GM12874 (cell line): Measurements from ENCODE around the gene HSPA2.

ENCODE experiments used
- TF ChIP-seq, protein P1 (sequence below): IDR thresholded peaks from 2 replicates; pipeline ENCODE4 v1.5.1; 2011; ENCODE audit warnings: low read depth, mild to moderate bottlenecking, control low read depth, low read length, moderate library complexity; ENCODE audit not compliant: insufficient read depth

Gene HSPA2

DNA sequence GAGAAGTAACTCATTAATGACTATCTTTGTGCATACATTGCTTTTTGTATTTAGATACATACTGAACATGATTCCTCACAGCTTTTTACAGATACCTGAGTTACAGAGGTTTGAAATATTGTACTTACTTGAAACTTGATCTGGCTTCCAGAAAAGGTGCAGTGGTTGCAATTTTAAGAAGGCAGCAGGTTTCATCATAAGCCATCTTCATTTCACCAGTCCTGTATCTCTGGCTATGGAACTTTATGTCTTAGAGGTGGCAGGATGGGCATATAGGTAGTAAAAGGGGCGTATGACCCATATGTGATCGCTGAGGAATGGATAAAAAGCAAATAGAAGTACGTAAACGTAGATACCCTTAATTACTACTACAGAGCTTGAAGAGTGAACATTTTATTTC is 22.3 kb upstream of the HSPA2 start:
- TF ChIP-seq, protein P1, sequence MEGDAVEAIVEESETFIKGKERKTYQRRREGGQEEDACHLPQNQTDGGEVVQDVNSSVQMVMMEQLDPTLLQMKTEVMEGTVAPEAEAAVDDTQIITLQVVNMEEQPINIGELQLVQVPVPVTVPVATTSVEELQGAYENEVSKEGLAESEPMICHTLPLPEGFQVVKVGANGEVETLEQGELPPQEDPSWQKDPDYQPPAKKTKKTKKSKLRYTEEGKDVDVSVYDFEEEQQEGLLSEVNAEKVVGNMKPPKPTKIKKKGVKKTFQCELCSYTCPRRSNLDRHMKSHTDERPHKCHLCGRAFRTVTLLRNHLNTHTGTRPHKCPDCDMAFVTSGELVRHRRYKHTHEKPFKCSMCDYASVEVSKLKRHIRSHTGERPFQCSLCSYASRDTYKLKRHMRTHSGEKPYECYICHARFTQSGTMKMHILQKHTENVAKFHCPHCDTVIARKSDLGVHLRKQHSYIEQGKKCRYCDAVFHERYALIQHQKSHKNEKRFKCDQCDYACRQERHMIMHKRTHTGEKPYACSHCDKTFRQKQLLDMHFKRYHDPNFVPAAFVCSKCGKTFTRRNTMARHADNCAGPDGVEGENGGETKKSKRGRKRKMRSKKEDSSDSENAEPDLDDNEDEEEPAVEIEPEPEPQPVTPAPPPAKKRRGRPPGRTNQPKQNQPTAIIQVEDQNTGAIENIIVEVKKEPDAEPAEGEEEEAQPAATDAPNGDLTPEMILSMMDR = no peak

DNA sequence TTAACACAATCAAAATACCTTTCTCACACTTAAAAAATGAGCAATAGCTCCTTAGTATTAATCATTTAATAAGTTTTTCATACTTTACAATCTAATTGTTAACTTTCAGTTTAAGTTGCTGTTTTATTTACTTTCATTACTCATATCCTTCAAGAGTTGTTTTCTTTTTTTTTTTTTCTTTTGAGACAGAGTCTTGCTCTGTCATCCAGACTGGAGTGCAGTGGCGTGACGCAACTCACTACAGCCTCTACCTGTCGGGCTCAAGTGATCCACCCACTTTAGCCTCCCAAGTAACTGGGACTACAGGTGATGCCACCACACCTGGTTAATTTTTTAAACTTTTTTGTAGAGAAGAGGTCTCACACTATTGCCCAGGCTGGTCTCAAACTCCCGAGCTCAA is 19.8 kb upstream of the HSPA2 start:
- TF ChIP-seq, protein P1 = no peak

DNA sequence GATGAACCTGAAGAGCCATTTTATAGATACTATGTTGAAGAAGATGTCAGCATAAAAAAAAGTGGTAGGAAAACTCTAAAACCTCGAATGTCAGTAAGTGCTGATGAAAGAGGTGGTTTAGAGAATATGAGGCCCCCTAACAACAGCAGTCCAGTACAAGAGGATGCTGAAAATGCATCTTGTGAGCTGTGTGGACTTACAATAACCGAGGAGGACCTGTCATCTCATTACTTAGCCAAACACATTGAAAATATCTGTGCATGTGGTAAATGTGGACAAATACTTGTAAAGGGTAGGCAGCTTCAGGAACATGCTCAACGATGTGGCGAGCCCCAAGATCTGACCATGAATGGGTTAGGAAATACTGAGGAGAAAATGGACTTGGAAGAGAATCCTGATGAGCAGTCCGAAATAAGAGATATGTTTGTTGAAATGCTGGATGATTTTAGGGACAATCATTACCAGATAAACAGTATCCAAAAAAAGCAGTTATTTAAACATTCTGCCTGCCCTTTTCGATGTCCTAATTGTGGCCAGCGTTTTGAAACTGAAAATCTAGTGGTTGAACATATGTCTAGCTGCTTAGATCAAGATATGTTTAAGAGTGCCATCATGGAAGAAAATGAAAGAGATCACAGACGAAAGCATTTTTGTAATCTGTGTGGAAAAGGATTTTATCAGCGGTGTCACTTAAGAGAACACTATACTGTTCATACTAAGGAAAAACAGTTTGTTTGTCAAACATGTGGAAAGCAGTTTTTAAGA is 17.8 kb upstream of the HSPA2 start:
- TF ChIP-seq, protein P1 = no peak

DNA sequence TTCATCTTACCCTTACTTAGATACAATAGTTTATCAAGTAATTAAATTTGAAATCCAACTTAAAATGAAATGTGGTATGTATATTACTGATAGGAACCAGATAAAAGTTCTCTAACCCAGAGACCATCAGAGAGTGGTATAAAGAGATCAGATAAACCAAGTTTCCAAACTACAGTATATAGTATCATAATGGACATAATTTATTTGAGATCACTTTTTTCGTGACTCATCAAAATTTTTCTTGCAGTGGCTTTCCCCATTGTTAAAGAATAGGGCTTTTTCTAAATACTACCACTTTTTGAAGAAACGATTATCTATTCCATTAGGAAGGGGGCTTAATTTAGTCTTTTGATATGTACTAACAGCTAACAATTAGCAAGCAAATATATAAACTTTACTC is 15.2 kb upstream of the HSPA2 start:
- TF ChIP-seq, protein P1 = no peak

DNA sequence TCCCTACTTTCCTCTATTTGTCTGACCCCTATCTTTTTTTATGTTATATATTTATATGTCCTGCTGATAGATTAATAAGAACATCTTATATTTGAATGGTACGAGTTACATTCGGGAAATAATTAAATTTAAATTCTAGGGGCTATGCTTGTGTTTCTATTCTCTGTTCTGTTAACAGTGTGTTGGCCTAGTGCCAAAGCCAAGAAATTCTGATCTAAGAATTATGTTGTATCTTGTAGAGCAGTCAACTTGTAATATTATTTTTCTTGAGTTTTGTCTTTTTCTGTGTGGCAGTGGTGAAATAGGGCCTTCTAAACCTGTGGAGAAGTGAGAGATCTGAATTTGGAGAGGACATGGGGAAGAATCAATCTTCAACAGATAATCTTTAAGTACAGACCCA is 9.0 kb upstream of the HSPA2 start:
- TF ChIP-seq, protein P1 = no peak

DNA sequence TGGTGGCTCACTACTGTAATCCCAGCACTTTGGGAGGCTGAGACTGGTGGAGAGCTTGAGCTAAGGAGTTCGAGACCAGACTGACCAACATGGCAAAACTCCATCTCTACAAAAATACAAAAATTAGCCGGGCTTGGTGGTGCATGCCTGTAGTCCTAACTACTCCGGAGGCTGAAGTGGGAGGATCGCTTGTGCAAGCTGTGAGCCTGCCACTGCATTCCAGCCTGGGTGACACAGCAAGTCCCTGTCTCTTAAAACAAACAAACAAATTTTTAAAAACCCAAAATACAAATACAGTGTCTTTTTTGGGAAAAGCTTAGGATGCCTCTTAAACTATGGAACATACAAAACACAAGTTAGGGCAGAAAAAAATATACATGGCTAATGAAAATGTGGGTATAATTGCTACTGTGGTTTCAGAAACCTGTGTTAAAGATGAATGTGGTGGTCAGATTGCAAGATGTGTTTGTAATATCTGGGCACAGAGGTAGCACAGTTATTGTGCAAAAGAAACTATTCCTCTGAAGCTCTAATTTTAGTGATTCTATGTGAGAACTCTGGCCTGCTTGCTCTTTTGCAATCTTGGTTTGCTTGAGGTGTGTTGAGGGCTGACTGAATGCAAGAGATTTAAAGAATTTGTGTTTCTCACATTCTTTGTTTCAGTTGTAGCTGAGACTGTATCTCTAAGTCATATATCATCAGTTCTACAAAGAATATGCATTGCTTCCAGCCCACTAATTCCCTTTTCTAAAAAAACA is 3.9 kb upstream of the HSPA2 start:
- TF ChIP-seq, protein P1 = no peak

DNA sequence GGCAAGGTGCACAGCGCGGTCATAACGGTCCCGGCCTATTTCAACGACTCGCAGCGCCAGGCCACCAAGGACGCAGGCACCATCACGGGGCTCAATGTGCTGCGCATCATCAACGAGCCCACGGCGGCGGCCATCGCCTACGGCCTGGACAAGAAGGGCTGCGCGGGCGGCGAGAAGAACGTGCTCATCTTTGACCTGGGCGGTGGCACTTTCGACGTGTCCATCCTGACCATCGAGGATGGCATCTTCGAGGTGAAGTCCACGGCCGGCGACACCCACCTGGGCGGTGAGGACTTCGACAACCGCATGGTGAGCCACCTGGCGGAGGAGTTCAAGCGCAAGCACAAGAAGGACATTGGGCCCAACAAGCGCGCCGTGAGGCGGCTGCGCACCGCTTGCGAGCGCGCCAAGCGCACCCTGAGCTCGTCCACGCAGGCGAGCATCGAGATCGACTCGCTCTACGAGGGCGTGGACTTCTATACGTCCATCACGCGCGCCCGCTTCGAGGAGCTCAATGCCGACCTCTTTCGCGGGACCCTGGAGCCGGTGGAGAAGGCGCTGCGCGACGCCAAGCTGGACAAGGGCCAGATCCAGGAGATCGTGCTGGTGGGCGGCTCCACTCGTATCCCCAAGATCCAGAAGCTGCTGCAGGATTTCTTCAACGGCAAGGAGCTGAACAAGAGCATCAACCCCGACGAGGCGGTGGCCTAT is 875 bp downstream of the HSPA2 start:
- TF ChIP-seq, protein P1 = no peak
